Peyer's patch (tissue), 4 donors: Measurements from ENCODE around the gene LUC7L.

Experiments
- CTCF ChIP-seq, 6 experiments: fragments of 450-650 bp in 4 of 6; fragments of 200-600 bp in 2 of 6; sonication (generic) in 1 of 6; IDR thresholded peaks; one replicate each; pipeline ENCODE4 v1.5.1; 2017 to 2019; ENCODE audit warnings: antibody characterized with exemption in 6 of 6, mild to moderate bottlenecking in 3 of 6, moderate library complexity in 1 of 6
- POLR2A ChIP-seq, 2 donors: fragments of 450-650 bp; IDR thresholded peaks; one replicate each; pipeline ENCODE4 v1.5.1; 2017; ENCODE audit warnings: antibody characterized with exemption in 2 of 2, mild to moderate bottlenecking in 2 of 2, moderate library complexity in 2 of 2

GRCh38 chr16:178668-179015 lies 50.6 kb downstream of the LUC7L start:
- no peak for TF ChIP-seq CTCF (IDR thresholded peaks at IDR 0.05)
- no peak for TF ChIP-seq POLR2A (IDR thresholded peaks at IDR 0.05)
